Measurements from ENCODE around the gene ADCY9. TPM values are rescaled to one million over a fixed set of nuclear protein-coding genes. Genes with fewer than 3 reads are reported as not detected.

ADCY9 gene
- total and polyA plus RNA-seq, 2 donors from 2014 or later: 6.8 to 23.7 TPM

- Histone ChIP-seq H3K27me3 (ENCODE audit: control insufficient read depth, insufficient read depth, low read length) (no peaks in the 10 kb centered on the region), H3K4me1 (ENCODE audit: control insufficient read depth in 2 of 3, insufficient read depth in 2 of 3, low read depth in 1 of 3, low read length in 3 of 3) (peaks cover 0 to 6% (median 0%) of the 10 kb centered on the region in 3 donors), H3K4me3 (ENCODE audit: low read length in 3 of 3) (no peak overlapping the region), H3K27ac (ENCODE audit: low read depth in 2 of 2, low read length in 2 of 2) (peak overlapping the region in 1 of 2 donors; percentile 52), H3K9me3 (ENCODE audit: control insufficient read depth in 2 of 3, insufficient read depth in 1 of 3, low read length in 3 of 3) (no peaks in the 10 kb centered on the region), H3K9ac (ENCODE audit: low read length in 3 of 3) (no peak overlapping the region), H3K36me3 (ENCODE audit: control insufficient read depth in 2 of 3, insufficient read depth in 3 of 3, low read length in 3 of 3) (no peaks in the 10 kb centered on the region)
- FAIRE-seq (no peak), DNase-seq (peak in 1 of 5 donors; percentile 12)
- TF ChIP-seq CTCF (IDR thresholded peaks at IDR 0.05; ENCODE audit: borderline replicate concordance, extremely low read depth, insufficient read depth): no peak
- intact Hi-C loops (cut with DNase I): no loop called here
These were observed 62.9 kb downstream of the ADCY9 start for GRCh38 chr16:4053301-4053845.

GRCh38 chr16:4052801-4053293, 63.4 kb downstream of the ADCY9 start:
- Histone ChIP-seq H3K4me3 (ENCODE audit: low read length in 3 of 3) (no peak overlapping the region), H3K4me1 (ENCODE audit: control insufficient read depth in 2 of 3, insufficient read depth in 2 of 3, low read depth in 1 of 3, low read length in 3 of 3) (peaks cover 0 to 6% (median 0%) of the 10 kb centered on the region in 3 donors), H3K36me3 (ENCODE audit: control insufficient read depth in 2 of 3, insufficient read depth in 3 of 3, low read length in 3 of 3) (no peaks in the 10 kb centered on the region), H3K27ac (ENCODE audit: low read depth in 2 of 2, low read length in 2 of 2) (peak overlapping the region in 1 of 2 donors; percentile 52), H3K9ac (ENCODE audit: low read length in 3 of 3) (no peak overlapping the region), H3K27me3 (ENCODE audit: control insufficient read depth, insufficient read depth, low read length) (no peaks in the 10 kb centered on the region), H3K9me3 (ENCODE audit: control insufficient read depth in 2 of 3, insufficient read depth in 1 of 3, low read length in 3 of 3) (no peaks in the 10 kb centered on the region)
- intact Hi-C loops (cut with DNase I): no loop called here
- TF ChIP-seq CTCF (IDR thresholded peaks at IDR 0.05; ENCODE audit: borderline replicate concordance, extremely low read depth, insufficient read depth): no peak
- DNase-seq (peak in 1 of 5 donors; percentile 12), FAIRE-seq (no peak)

GRCh38 chr16:4052096-4052495, 64.1 kb downstream of the ADCY9 start:
- FAIRE-seq (no peak), DNase-seq (no peak)
- no peak overlapping the region for H3K9ac ChIP-seq (ENCODE audit: low read length in 3 of 3)
- intact Hi-C loops (cut with DNase I): no loop called here
- TF ChIP-seq CTCF (IDR thresholded peaks at IDR 0.05; ENCODE audit: borderline replicate concordance, extremely low read depth, insufficient read depth): no peak
- H3K4me1 ChIP-seq (ENCODE audit: control insufficient read depth in 2 of 3, insufficient read depth in 2 of 3, low read depth in 1 of 3, low read length in 3 of 3): peaks cover 0 to 6% (median 0%) of the 10 kb centered on the region in 3 donors
- H3K9me3 ChIP-seq (ENCODE audit: control insufficient read depth in 2 of 3, insufficient read depth in 1 of 3, low read length in 3 of 3): no peaks in the 10 kb centered on the region
- no peaks in the 10 kb centered on the region for H3K36me3 ChIP-seq (ENCODE audit: control insufficient read depth in 2 of 3, insufficient read depth in 3 of 3, low read length in 3 of 3)
- H3K4me3 ChIP-seq (ENCODE audit: low read length in 3 of 3): no peak overlapping the region
- no peaks in the 10 kb centered on the region for H3K27me3 ChIP-seq (ENCODE audit: control insufficient read depth, insufficient read depth, low read length)
- no peak overlapping the region for H3K27ac ChIP-seq (ENCODE audit: low read depth in 2 of 2, low read length in 2 of 2)

Measured in kidney (tissue), 14 donors.